H9 (cell line): ENCODE results near the gene SLC12A3. TPM values are rescaled to one million over a fixed set of nuclear protein-coding genes. Genes with fewer than 3 reads are reported as not detected.

Source experiments
- DNase-seq: peaks from one replicate; pipeline ENCODE4 v3.0.0-alpha.2; 2017
- H2AFZ ChIP-seq: one replicate; pipeline ENCODE4 v1.6.1; 2013; ENCODE audit warnings: mild to moderate bottlenecking, low read length, control low read depth, moderate library complexity
- H2AK5ac ChIP-seq: 2 replicates; pipeline ENCODE4 v1.6.1; 2013; ENCODE audit warnings: low read length, control low read depth, mixed read lengths; ENCODE audit not compliant: insufficient read length
- H2BK120ac ChIP-seq: one replicate; pipeline ENCODE4 v1.6.1; 2013; ENCODE audit warnings: low read depth, mild to moderate bottlenecking, low read length, control low read depth, inconsistent platforms; ENCODE audit not compliant: poor library complexity, severe bottlenecking
- H2BK12ac ChIP-seq: 2 replicates; pipeline ENCODE4 v1.6.1; 2013; ENCODE audit warnings: low read length, control low read depth, mixed read lengths, low read depth; ENCODE audit not compliant: insufficient read length
- H2BK15ac ChIP-seq: 2 replicates; pipeline ENCODE4 v1.6.1; 2013; ENCODE audit warnings: low read depth, low read length, control low read depth
- H2BK20ac ChIP-seq: one replicate; pipeline ENCODE4 v1.6.1; 2013; ENCODE audit warnings: low read depth, mild to moderate bottlenecking, low read length, control low read depth, inconsistent platforms; ENCODE audit not compliant: poor library complexity, severe bottlenecking
- H2BK5ac ChIP-seq: 2 replicates; pipeline ENCODE4 v1.6.1; 2013; ENCODE audit warnings: low read length, control low read depth, mixed read lengths; ENCODE audit not compliant: insufficient read length
- H3K14ac ChIP-seq: 2 replicates; pipeline ENCODE4 v1.6.1; 2013; ENCODE audit warnings: low read length, control low read depth; ENCODE audit not compliant: insufficient read depth
- H3K18ac ChIP-seq: 2 replicates; pipeline ENCODE4 v1.6.1; 2013; ENCODE audit warnings: low read depth, mild to moderate bottlenecking, mixed read lengths, low read length, control low read depth; ENCODE audit not compliant: insufficient read length
- H3K23ac ChIP-seq: 2 replicates; pipeline ENCODE4 v1.6.1; 2013; ENCODE audit warnings: low read length, control low read depth, mixed read lengths, low read depth; ENCODE audit not compliant: insufficient read length
- H3K23me2 ChIP-seq: 2 replicates; pipeline ENCODE4 v1.6.1; 2013; ENCODE audit warnings: low read depth, mild to moderate bottlenecking, mixed read lengths, low read length, control low read depth; ENCODE audit not compliant: insufficient read length, poor library complexity, severe bottlenecking
- H3K27ac ChIP-seq: 2 replicates; pipeline ENCODE4 v1.5.1; 2013; ENCODE audit warnings: low read length, control low read depth, mixed read lengths, low read depth; ENCODE audit not compliant: insufficient read length
- H3K27me3 ChIP-seq: 2 replicates; pipeline ENCODE4 v1.6.1; 2013; ENCODE audit warnings: low read length, control low read depth, inconsistent platforms; ENCODE audit not compliant: insufficient read depth
- H3K4ac ChIP-seq: 2 replicates; pipeline ENCODE4 v1.6.1; 2013; ENCODE audit warnings: low read depth, mild to moderate bottlenecking, control low read depth, inconsistent platforms, low read length, moderate library complexity
- H3K4me1 ChIP-seq: 2 replicates; pipeline ENCODE4 v1.6.1; 2013; ENCODE audit warnings: low read length, control low read depth, inconsistent platforms; ENCODE audit not compliant: insufficient read depth
- H3K4me2 ChIP-seq: 2 replicates; pipeline ENCODE4 v1.6.1; 2013; ENCODE audit warnings: low read length, control low read depth, mixed read lengths; ENCODE audit not compliant: insufficient read length, insufficient read depth
- H3K56ac ChIP-seq: 2 replicates; pipeline ENCODE4 v1.6.1; 2013; ENCODE audit warnings: low read depth, mild to moderate bottlenecking, mixed read lengths, low read length, control low read depth; ENCODE audit not compliant: insufficient read length
- H3K79me1 ChIP-seq: 2 replicates; pipeline ENCODE4 v1.6.1; 2013; ENCODE audit warnings: low read depth, mild to moderate bottlenecking, moderate library complexity, low read length, control low read depth, inconsistent platforms; ENCODE audit not compliant: insufficient read depth, poor library complexity, severe bottlenecking
- H3K79me2 ChIP-seq: 2 replicates; pipeline ENCODE4 v1.6.1; 2013; ENCODE audit warnings: low read length, control low read depth, inconsistent platforms; ENCODE audit not compliant: insufficient read depth
- H3K9ac ChIP-seq: 2 replicates; pipeline ENCODE4 v1.6.1; 2013; ENCODE audit warnings: low read length, control low read depth, mixed read lengths; ENCODE audit not compliant: insufficient read length; ENCODE audit errors: extremely low read depth
- H3K9me3 ChIP-seq: one replicate; pipeline ENCODE4 v1.6.1; 2013; ENCODE audit warnings: low read depth, low read length, inconsistent platforms; ENCODE audit not compliant: control insufficient read depth
- H3T11ph ChIP-seq: one replicate; pipeline ENCODE4 v1.6.1; 2013; ENCODE audit warnings: mild to moderate bottlenecking, low read length, control low read depth, inconsistent platforms
- H4K20me1 ChIP-seq: one replicate; pipeline ENCODE4 v1.6.1; 2013; ENCODE audit not compliant: control insufficient read depth, insufficient read length, insufficient read depth
- H4K5ac ChIP-seq: 2 replicates; pipeline ENCODE4 v1.6.1; 2013; ENCODE audit warnings: low read depth, mild to moderate bottlenecking, mixed read lengths, low read length, control low read depth; ENCODE audit not compliant: insufficient read length
- H4K8ac ChIP-seq: replicated peaks from 2 replicates; pipeline ENCODE4 v1.6.1; 2013; ENCODE audit warnings: low read length, control low read depth, mixed read lengths, low read depth; ENCODE audit not compliant: insufficient read length
- H4K91ac ChIP-seq: 2 replicates; pipeline ENCODE4 v1.6.1; 2013; ENCODE audit warnings: low read depth, mild to moderate bottlenecking, moderate library complexity, mixed read lengths, low read length, control low read depth; ENCODE audit not compliant: insufficient read length
- H3K27ac Mint-ChIP-seq, 3 experiments: 2 replicates in 2 of 3; 3 replicates in 1 of 3; pipeline ENCODE4 v1.8.0; 2020 to 2021; ENCODE audit warnings: mixed read lengths in 3 of 3, mild to moderate bottlenecking in 1 of 3, moderate library complexity in 1 of 3
- H3K27me3 Mint-ChIP-seq: 2 replicates; pipeline ENCODE4 v1.8.0; 2021; ENCODE audit warnings: low read depth, mild to moderate bottlenecking, moderate library complexity, mixed read lengths
- H3K36me3 Mint-ChIP-seq, 3 experiments: 2 replicates in 2 of 3; 3 replicates in 1 of 3; pipeline ENCODE4 v1.8.0; 2020 to 2021; ENCODE audit warnings: low read depth in 3 of 3, mixed read lengths in 3 of 3; ENCODE audit not compliant: insufficient read depth in 1 of 3
- H3K4me1 Mint-ChIP-seq, 2 experiments: 2 replicates each; pipeline ENCODE4 v1.8.0; 2020; ENCODE audit warnings: mixed read lengths in 2 of 2
- H3K4me3 Mint-ChIP-seq, 2 experiments: 2 replicates in 1 of 2; 3 replicates in 1 of 2; pipeline ENCODE4 v1.8.0; 2020 to 2021; ENCODE audit warnings: mild to moderate bottlenecking in 2 of 2, mixed read lengths in 2 of 2, moderate library complexity in 1 of 2
- H3K9me3 Mint-ChIP-seq, 2 experiments: 2 replicates in 1 of 2; 3 replicates in 1 of 2; pipeline ENCODE4 v1.8.0; 2020; ENCODE audit warnings: mild to moderate bottlenecking in 2 of 2, mixed read lengths in 2 of 2, moderate library complexity in 1 of 2
- WGBS: extraction: QIAGEN DNeasy Blood & Tissue Kit; methylation state at CpG from one replicate; pipeline ENCODE4 v1.1.7; 2013; ENCODE audit warnings: missing lambda C conversion rate, low lambda C conversion rate, mixed read lengths; ENCODE audit not compliant: insufficient read length; ENCODE audit errors: extremely low coverage; 5-methylcytosine and 5-hydroxymethylcytosine counted together
- total RNA-seq: library from RNA; stranded (reverse); gene quantifications from 2 replicates; pipeline ENCODE4 v1.2.1, GENCODE V29; 2021
- TF ChIP-seq, protein P1 (sequence below): fragments of 200-600 bp; sonication (generic); conservative IDR thresholded peaks from 3 replicates; pipeline ENCODE4 v1.8.0; 2021; ENCODE audit warnings: antibody characterized with exemption, mild to moderate bottlenecking

The SLC12A3 gene
- total RNA-seq, 1 experiment from 2014 or later: not detected

DNA sequence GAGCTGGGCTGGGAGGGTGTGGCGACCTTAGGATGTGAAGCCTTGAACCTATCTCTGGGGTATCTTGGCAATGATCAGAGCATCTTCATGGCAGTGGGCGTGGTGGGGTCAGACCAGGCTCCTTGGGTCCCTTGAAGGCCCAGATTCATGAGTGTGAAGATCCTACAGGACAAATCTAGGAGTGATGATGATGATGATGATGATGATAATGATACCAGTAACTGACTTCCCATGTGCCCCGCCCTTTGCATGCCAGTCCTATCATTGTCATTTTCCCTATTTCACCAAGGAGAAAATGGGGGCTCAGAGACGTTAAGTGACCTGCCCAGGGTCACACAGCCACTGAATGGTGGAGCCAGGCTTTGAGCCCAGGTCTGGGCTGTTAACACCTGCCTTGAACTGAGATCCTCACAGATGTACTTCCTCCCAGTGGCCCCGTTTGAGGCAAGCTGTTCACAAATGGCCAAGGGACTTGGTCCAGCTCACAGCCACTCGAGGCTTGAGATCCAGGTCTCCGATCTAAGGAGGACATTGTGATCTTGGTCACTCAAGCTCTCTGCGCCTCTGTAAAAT, 13.4 kb downstream of the SLC12A3 start:
- Mint-ChIP-seq H3K4me1 (no peaks in the 10 kb centered on the region), H3K9me3 (peaks cover 0 to 2% of the 10 kb centered on the region in 2 experiments; a peak in 2 of 5 replicates), H3K36me3 (no peaks in the 10 kb centered on the region), H3K27me3 (no peaks in the 10 kb centered on the region; the same call in 1 of the 2 replicates), H3K27ac (no peak overlapping the region), H3K4me3 (no peak overlapping the region)
- H3K4ac ChIP-seq: no peak overlapping the region
- H3T11ph ChIP-seq: no peak overlapping the region
- no peaks in the 10 kb centered on the region for H3K4me1 ChIP-seq
- H3K79me1 ChIP-seq: no peaks in the 10 kb centered on the region
- TF ChIP-seq, protein P1, sequence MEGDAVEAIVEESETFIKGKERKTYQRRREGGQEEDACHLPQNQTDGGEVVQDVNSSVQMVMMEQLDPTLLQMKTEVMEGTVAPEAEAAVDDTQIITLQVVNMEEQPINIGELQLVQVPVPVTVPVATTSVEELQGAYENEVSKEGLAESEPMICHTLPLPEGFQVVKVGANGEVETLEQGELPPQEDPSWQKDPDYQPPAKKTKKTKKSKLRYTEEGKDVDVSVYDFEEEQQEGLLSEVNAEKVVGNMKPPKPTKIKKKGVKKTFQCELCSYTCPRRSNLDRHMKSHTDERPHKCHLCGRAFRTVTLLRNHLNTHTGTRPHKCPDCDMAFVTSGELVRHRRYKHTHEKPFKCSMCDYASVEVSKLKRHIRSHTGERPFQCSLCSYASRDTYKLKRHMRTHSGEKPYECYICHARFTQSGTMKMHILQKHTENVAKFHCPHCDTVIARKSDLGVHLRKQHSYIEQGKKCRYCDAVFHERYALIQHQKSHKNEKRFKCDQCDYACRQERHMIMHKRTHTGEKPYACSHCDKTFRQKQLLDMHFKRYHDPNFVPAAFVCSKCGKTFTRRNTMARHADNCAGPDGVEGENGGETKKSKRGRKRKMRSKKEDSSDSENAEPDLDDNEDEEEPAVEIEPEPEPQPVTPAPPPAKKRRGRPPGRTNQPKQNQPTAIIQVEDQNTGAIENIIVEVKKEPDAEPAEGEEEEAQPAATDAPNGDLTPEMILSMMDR: no peak
- H3K23ac ChIP-seq: no peak overlapping the region
- no peak overlapping the region for H3K18ac ChIP-seq
- no peak overlapping the region for H4K8ac ChIP-seq
- H3K27me3 ChIP-seq: no peaks in the 10 kb centered on the region
- no peaks in the 10 kb centered on the region for H3K79me2 ChIP-seq
- no peak overlapping the region for H2BK5ac ChIP-seq
- DNase-seq: no peak
- no peak overlapping the region for H3K14ac ChIP-seq
- no peak overlapping the region for H3K27ac ChIP-seq
- no peak overlapping the region for H3K56ac ChIP-seq
- no peaks in the 10 kb centered on the region for H4K20me1 ChIP-seq
- H3K9ac ChIP-seq: no peak overlapping the region
- no CpG with 5 or more reads among the region's 8 CpGs for WGBS
- H2BK20ac ChIP-seq: no peak overlapping the region
- H4K5ac ChIP-seq: no peak overlapping the region
- H4K91ac ChIP-seq: no peak overlapping the region
- H2BK15ac ChIP-seq: no peak overlapping the region
- no peaks in the 10 kb centered on the region for H3K9me3 ChIP-seq
- no peak overlapping the region for H2BK120ac ChIP-seq
- no peaks in the 10 kb centered on the region for H3K23me2 ChIP-seq
- H2AFZ ChIP-seq: no peak overlapping the region
- no peak overlapping the region for H2AK5ac ChIP-seq
- no peak overlapping the region for H2BK12ac ChIP-seq
- H3K4me2 ChIP-seq: no peak overlapping the region
